ENCODE results near the gene ZNF749. TPM values are rescaled to one million over a fixed set of nuclear protein-coding genes. Genes with fewer than 3 reads are reported as not detected.

Gene ZNF749
- total and polyA plus RNA-seq, 2 of the 8 experiments (the other 6 are each of a cell fraction or from before 2014, with no cell fraction given), result 15.2 to 24.4 TPM

- DNase-seq (ENCODE audit: low read depth in 1 of 2, low spot score in 2 of 2) (no peak), FAIRE-seq (no peak)
- no peaks in the 10 kb centered on the region for H4K20me1 ChIP-seq (replicated peaks in 1 of 2; ENCODE audit: control insufficient read depth in 1 of 2, insufficient read depth in 2 of 2, low read length in 2 of 2)
- H3K36me3 ChIP-seq (ENCODE audit: control insufficient read depth in 2 of 4, insufficient read depth in 4 of 4, low read length in 3 of 4), result peaks cover 13 to 57% (median 38%) of the 10 kb centered on the region in 4 experiments
- H4K8ac ChIP-seq (ENCODE audit: extremely low read depth, insufficient read depth, low read length), result no peak overlapping the region
- H3K9ac ChIP-seq (replicated peaks in 1 of 4; ENCODE audit: extremely low read depth in 1 of 4, low read depth in 3 of 4, low read length in 3 of 4), result no peak overlapping the region
- H3K14ac ChIP-seq (ENCODE audit: insufficient read length), result no peak overlapping the region
- H3K27ac ChIP-seq (ENCODE audit: low read depth, low read length), result no peak overlapping the region
- peaks cover 53 to 62% of the 10 kb centered on the region in 2 experiments for H3K9me3 ChIP-seq (ENCODE audit: insufficient read depth in 2 of 2, low read depth in 1 of 2, low read length in 1 of 2)
- ChIA-PET CTCF (ENCODE audit: partially characterized antibody) (no interaction called here), POLR2A (ENCODE audit: partially characterized antibody) (no interaction called here)
- peaks cover 0 to 1% (median 0%) of the 10 kb centered on the region in 4 experiments; a peak in 1 of 7 replicates for H3K27me3 ChIP-seq (replicated peaks in 1 of 4; ENCODE audit: control insufficient read depth in 3 of 4, extremely low read depth in 1 of 4, insufficient read depth in 3 of 4, low read length in 3 of 4)
- no peak overlapping the region for H2BK120ac ChIP-seq (replicated peaks; ENCODE audit: low read depth, low read length)
- H2BK5ac ChIP-seq (ENCODE audit: low read depth, low read length), result no peak overlapping the region
- H2BK12ac ChIP-seq (ENCODE audit: low read depth, low read length), result no peak overlapping the region
- H3K56ac ChIP-seq (replicated peaks; ENCODE audit: insufficient read length, low read depth, low read length), result no peak overlapping the region
- H4K5ac ChIP-seq (ENCODE audit: insufficient read length, low read depth, low read length), result no peak overlapping the region
- no peak overlapping the region for H2AFZ ChIP-seq (ENCODE audit: low read length)
- H4K91ac ChIP-seq (replicated peaks; ENCODE audit: insufficient read length, low read length), result no peak overlapping the region
- 93% methylated on average over 4 of the region's 4 CpGs; no CpG with 5 or more reads in 1 of the 2 experiments for WGBS, 2 experiments (ENCODE audit: extremely low coverage in 1 of 2, insufficient coverage in 1 of 2, insufficient read length in 1 of 2, insufficient replicate concordance in 2 of 2, low coverage in 1 of 2, low lambda C conversion rate in 2 of 2, missing lambda C conversion rate in 1 of 2)
- no peak overlapping the region for H3K18ac ChIP-seq (ENCODE audit: extremely low read depth, low read length)
- H2AK5ac ChIP-seq (ENCODE audit: low read depth, low read length), result no peak overlapping the region
- H3K23me2 ChIP-seq (ENCODE audit: low read depth, low read length), result peaks cover 4% of the 10 kb centered on the region
- H2BK20ac ChIP-seq (ENCODE audit: low read length), result no peak overlapping the region
- H3K79me1 ChIP-seq (ENCODE audit: low read depth, low read length), result peaks cover 8% of the 10 kb centered on the region; the same call in 1 of the 2 replicates
- H3K4me3 ChIP-seq (ENCODE audit: extremely low read depth in 1 of 4, insufficient read depth in 2 of 4, low read depth in 3 of 4, low read length in 4 of 4), result no peak overlapping the region
- no peak overlapping the region for H3K23ac ChIP-seq (ENCODE audit: insufficient read length)
- H3K4me1 ChIP-seq (replicated peaks in 1 of 4; ENCODE audit: control insufficient read depth in 3 of 4, insufficient read depth in 4 of 4, low read length in 3 of 4), result no peaks in the 10 kb centered on the region
- no peak overlapping the region for H2BK15ac ChIP-seq (ENCODE audit: low read length)
- no peak for TF ChIP-seq POU5F1 (IDR thresholded peaks at IDR 0.05; ENCODE audit: low read depth, low read length)
- TF ChIP-seq EZH2 (IDR thresholded peaks at IDR 0.05; ENCODE audit: low read depth, low read length, severe bottlenecking), result no peak
- TF ChIP-seq CBX8 (IDR thresholded peaks at IDR 0.05; ENCODE audit: borderline replicate concordance, low read depth, low read length), result no peak
- TF ChIP-seq USF2 (IDR thresholded peaks at IDR 0.05; ENCODE audit: low read length), result no peak
- TF ChIP-seq ASH2L (IDR thresholded peaks at IDR 0.05; ENCODE audit: low read length), result no peak
- TF ChIP-seq SIRT6 (IDR thresholded peaks at IDR 0.05; ENCODE audit: low read length), result no peak
- peaks cover 3 to 23% of the 10 kb centered on the region in 2 experiments; a peak in 2 of 4 replicates for H3K79me2 ChIP-seq (ENCODE audit: control insufficient read depth in 1 of 2, insufficient read depth in 2 of 2, low read length in 2 of 2)
- no peak overlapping the region for H3K4ac ChIP-seq (replicated peaks; ENCODE audit: insufficient read length, low read depth, low read length)
- H3K4me2 ChIP-seq (ENCODE audit: insufficient read depth in 1 of 2, low read depth in 2 of 2, low read length in 2 of 2), result no peak overlapping the region
Observed at GRCh38 chr19:57473646-57474045, 38.5 kb downstream of the ZNF749 start.
